ENCODE measurements around the gene TLR4.

TLR4 gene

DNA sequence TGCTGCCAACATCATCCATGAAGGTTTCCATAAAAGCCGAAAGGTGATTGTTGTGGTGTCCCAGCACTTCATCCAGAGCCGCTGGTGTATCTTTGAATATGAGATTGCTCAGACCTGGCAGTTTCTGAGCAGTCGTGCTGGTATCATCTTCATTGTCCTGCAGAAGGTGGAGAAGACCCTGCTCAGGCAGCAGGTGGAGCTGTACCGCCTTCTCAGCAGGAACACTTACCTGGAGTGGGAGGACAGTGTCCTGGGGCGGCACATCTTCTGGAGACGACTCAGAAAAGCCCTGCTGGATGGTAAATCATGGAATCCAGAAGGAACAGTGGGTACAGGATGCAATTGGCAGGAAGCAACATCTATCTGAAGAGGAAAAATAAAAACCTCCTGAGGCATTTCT, 10.1 kb downstream of the TLR4 start:
- Histone ChIP-seq H3K4me3 (ENCODE audit: low read depth, low read length) (no peak overlapping the region), H3K36me3 (ENCODE audit: insufficient read depth, low read length) (peaks cover 62% of the 10 kb centered on the region), H3K27me3 (ENCODE audit: insufficient read depth, low read length) (no peaks in the 10 kb centered on the region), H3K4me1 (ENCODE audit: control insufficient read depth, insufficient read depth, low read length, unreplicated experiment) (peaks cover 42% of the 10 kb centered on the region), H3K27ac (ENCODE audit: low read depth, low read length) (no peak overlapping the region), H2AFZ (ENCODE audit: low read length, unreplicated experiment) (no peak overlapping the region), H3K79me2 (ENCODE audit: control insufficient read depth, insufficient read depth, low read length, unreplicated experiment) (peaks cover 11% of the 10 kb centered on the region)

GRCh38 chr9:117715411-117715989, 11.3 kb downstream of the TLR4 start:
- no peaks in the 10 kb centered on the region for H3K27me3 ChIP-seq (ENCODE audit: insufficient read depth, low read length)
- H3K4me1 ChIP-seq (ENCODE audit: control insufficient read depth, insufficient read depth, low read length, unreplicated experiment): peaks cover 52% of the 10 kb centered on the region
- H3K4me3 ChIP-seq (ENCODE audit: low read depth, low read length): no peak overlapping the region
- H3K36me3 ChIP-seq (ENCODE audit: insufficient read depth, low read length): peaks cover 56% of the 10 kb centered on the region
- H2AFZ ChIP-seq (ENCODE audit: low read length, unreplicated experiment): no peak overlapping the region
- H3K79me2 ChIP-seq (ENCODE audit: control insufficient read depth, insufficient read depth, low read length, unreplicated experiment): peaks cover 13% of the 10 kb centered on the region
- peak overlapping the region; percentile 58 for H3K27ac ChIP-seq (ENCODE audit: low read depth, low read length)

DNA sequence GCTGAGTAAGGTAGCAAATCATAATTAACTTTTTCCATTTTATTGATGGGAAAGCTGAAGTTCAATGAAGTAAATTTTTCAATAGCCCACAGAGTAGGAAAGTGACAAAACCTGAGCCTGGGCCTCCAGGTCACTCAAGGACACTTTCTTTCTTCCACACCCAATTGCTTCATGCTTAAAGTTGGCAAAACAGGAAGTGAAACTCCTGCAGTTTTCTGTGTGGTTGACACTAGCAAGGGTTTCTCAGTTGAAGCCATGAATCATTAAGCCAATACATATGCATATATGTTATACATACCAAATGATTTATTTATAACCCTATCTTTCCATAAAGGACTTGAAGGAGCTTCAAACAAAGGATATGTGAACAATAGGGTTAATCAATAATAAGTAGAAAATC, 13.9 kb downstream of the TLR4 start:
- H2AFZ ChIP-seq (ENCODE audit: low read length, unreplicated experiment): no peak overlapping the region
- H3K36me3 ChIP-seq (ENCODE audit: insufficient read depth, low read length): peaks cover 32% of the 10 kb centered on the region
- peaks cover 8% of the 10 kb centered on the region for H3K79me2 ChIP-seq (ENCODE audit: control insufficient read depth, insufficient read depth, low read length, unreplicated experiment)
- H3K27me3 ChIP-seq (ENCODE audit: insufficient read depth, low read length): no peaks in the 10 kb centered on the region
- H3K27ac ChIP-seq (ENCODE audit: low read depth, low read length): peak overlapping the region; percentile 92
- H3K4me1 ChIP-seq (ENCODE audit: control insufficient read depth, insufficient read depth, low read length, unreplicated experiment): peaks cover 68% of the 10 kb centered on the region
- peak overlapping the region; percentile 40; the same call in 1 of the 2 replicates for H3K4me3 ChIP-seq (ENCODE audit: low read depth, low read length)

DNA sequence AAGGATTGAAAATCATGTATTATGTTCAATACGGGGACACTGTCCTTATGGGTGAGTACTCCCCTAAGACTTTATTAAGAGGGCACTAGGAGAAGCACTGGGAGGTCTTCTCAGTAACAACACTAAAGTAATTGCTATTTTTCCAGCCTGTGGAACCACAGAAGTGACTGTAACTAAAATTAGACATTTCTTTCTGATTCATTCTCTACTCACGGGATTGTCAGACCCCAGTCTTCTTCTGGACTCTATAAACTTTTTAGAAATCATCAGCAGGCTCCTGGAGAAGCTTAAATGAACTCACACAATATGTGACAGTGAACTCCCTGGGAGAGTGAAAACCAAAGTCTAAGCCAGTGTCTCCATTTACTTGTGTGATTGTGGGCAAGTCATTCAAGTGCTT, 14.5 kb downstream of the TLR4 start:
- H2AFZ ChIP-seq (ENCODE audit: low read length, unreplicated experiment): no peak overlapping the region
- peaks cover 74% of the 10 kb centered on the region for H3K4me1 ChIP-seq (ENCODE audit: control insufficient read depth, insufficient read depth, low read length, unreplicated experiment)
- H3K4me3 ChIP-seq (ENCODE audit: low read depth, low read length): peak overlapping the region; percentile 40; the same call in 1 of the 2 replicates
- H3K27ac ChIP-seq (ENCODE audit: low read depth, low read length): peak overlapping the region; percentile 92
- peaks cover 8% of the 10 kb centered on the region for H3K79me2 ChIP-seq (ENCODE audit: control insufficient read depth, insufficient read depth, low read length, unreplicated experiment)
- peaks cover 26% of the 10 kb centered on the region for H3K36me3 ChIP-seq (ENCODE audit: insufficient read depth, low read length)
- H3K27me3 ChIP-seq (ENCODE audit: insufficient read depth, low read length): no peaks in the 10 kb centered on the region

DNA sequence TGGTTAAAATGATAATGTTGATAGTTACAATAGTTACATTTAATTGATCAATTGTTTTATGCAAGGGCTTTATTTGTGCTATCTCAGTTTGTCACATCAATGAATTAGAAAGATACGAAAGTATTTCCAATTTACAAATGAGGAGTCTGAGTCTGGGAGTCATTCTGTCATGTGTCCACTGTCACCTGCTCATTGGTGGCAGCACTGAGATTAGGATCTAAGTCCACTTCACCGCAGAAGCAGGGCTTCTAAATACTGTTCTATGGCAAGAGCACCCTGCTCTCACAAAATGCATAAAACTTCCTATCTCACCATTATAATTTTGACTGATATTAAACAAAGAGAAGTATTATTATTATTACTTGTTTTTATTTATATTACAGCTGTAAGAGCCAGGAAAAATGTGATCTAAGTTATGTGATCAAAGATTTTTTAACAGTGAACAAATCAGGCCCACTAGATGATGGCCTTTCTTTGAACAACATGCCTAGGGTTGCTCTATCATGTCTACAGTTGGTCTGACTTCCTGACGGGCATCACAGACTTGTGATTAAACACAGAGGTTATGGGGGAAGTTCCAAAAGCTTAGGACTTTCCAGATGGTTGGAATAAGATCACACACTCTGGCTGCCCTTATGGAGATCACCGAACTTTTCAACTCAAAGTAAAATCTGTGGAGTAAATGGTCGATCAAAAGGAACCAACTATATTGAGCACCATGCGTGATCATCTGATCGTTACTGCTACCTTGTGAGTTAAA, 15.1 kb downstream of the TLR4 start:
- Histone ChIP-seq H3K27me3 (ENCODE audit: insufficient read depth, low read length) (no peaks in the 10 kb centered on the region), H3K36me3 (ENCODE audit: insufficient read depth, low read length) (peaks cover 20% of the 10 kb centered on the region), H3K4me3 (ENCODE audit: low read depth, low read length) (peak overlapping the region; percentile 26; the same call in 1 of the 2 replicates), H3K27ac (ENCODE audit: low read depth, low read length) (peak overlapping the region; percentile 92), H3K79me2 (ENCODE audit: control insufficient read depth, insufficient read depth, low read length, unreplicated experiment) (peaks cover 8% of the 10 kb centered on the region), H2AFZ (ENCODE audit: low read length, unreplicated experiment) (no peak overlapping the region), H3K4me1 (ENCODE audit: control insufficient read depth, insufficient read depth, low read length, unreplicated experiment) (peaks cover 81% of the 10 kb centered on the region)

DNA sequence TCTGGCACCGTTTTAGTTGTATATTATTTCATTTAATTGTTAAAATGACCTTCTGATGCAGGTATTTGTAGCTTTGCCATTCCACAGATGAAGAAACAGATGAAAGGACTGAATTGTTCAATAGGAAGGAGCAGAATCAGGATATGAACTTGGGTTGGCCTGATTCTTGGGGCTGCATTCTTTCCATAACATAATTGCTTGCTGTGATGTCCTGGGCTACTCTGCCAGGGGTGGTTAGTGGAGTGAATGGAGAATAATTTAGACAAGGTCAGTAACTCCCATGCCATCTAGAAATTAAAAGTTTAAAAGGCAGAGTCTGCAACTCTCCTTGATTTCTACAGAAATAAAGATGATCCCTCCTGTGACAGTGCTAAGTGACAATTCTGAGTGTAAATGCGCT, 15.9 kb downstream of the TLR4 start:
- Histone ChIP-seq H3K4me3 (ENCODE audit: low read depth, low read length) (no peak overlapping the region), H2AFZ (ENCODE audit: low read length, unreplicated experiment) (no peak overlapping the region), H3K4me1 (ENCODE audit: control insufficient read depth, insufficient read depth, low read length, unreplicated experiment) (peaks cover 83% of the 10 kb centered on the region), H3K36me3 (ENCODE audit: insufficient read depth, low read length) (peaks cover 12% of the 10 kb centered on the region), H3K27me3 (ENCODE audit: insufficient read depth, low read length) (no peaks in the 10 kb centered on the region), H3K27ac (ENCODE audit: low read depth, low read length) (peak overlapping the region; percentile 92), H3K79me2 (ENCODE audit: control insufficient read depth, insufficient read depth, low read length, unreplicated experiment) (peaks cover 3% of the 10 kb centered on the region)

DNA sequence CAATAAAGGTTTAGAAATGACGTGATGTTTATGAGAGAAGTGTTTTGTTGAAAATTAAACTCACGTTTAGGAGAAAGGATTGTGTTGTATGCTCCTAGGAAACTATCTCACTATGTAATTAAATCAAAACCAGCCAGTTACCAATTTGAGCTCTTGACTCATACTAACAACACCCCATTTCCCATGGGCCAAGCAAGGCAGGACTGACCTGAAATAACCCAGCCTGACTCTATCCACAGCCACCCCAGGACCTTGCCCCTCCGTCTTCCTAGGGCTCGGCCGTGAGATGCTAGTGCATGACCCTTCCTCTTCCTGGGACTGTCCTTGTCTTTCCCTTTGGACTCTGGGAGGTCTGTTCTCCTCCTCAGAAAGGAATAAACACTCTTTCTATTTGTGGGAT, 16.4 kb downstream of the TLR4 start:
- Histone ChIP-seq H3K36me3 (ENCODE audit: insufficient read depth, low read length) (peaks cover 11% of the 10 kb centered on the region), H3K27ac (ENCODE audit: low read depth, low read length) (peak overlapping the region; percentile 92), H2AFZ (ENCODE audit: low read length, unreplicated experiment) (no peak overlapping the region), H3K79me2 (ENCODE audit: control insufficient read depth, insufficient read depth, low read length, unreplicated experiment) (peaks cover 3% of the 10 kb centered on the region), H3K4me3 (ENCODE audit: low read depth, low read length) (no peak overlapping the region), H3K27me3 (ENCODE audit: insufficient read depth, low read length) (no peaks in the 10 kb centered on the region), H3K4me1 (ENCODE audit: control insufficient read depth, insufficient read depth, low read length, unreplicated experiment) (peaks cover 83% of the 10 kb centered on the region)

DNA sequence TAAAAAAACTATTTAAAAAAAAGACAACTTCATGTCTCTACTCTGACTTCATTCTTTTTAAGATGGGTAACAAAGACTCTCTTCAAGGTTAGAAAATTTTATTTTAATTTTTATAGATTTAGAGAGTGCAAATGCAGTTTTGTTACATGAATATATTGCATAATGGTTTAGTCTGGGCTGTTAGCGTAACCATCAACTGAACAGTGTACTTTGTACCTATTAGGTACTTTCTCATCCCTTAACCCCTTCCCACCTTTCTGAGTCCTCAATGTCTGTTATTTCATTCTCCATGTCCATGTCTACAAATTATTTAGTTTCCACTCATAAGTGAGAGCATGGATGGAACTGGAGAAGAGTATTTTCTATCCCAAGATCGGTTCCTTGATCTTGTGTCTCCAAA, 16.8 kb downstream of the TLR4 start:
- peak overlapping the region; percentile 92 for H3K27ac ChIP-seq (ENCODE audit: low read depth, low read length)
- H2AFZ ChIP-seq (ENCODE audit: low read length, unreplicated experiment): no peak overlapping the region
- H3K27me3 ChIP-seq (ENCODE audit: insufficient read depth, low read length): no peaks in the 10 kb centered on the region
- H3K79me2 ChIP-seq (ENCODE audit: control insufficient read depth, insufficient read depth, low read length, unreplicated experiment): peaks cover 3% of the 10 kb centered on the region
- H3K36me3 ChIP-seq (ENCODE audit: insufficient read depth, low read length): peaks cover 7% of the 10 kb centered on the region
- peaks cover 81% of the 10 kb centered on the region for H3K4me1 ChIP-seq (ENCODE audit: control insufficient read depth, insufficient read depth, low read length, unreplicated experiment)
- H3K4me3 ChIP-seq (ENCODE audit: low read depth, low read length): no peak overlapping the region

- no peak overlapping the region for H3K4me3 ChIP-seq (ENCODE audit: low read depth, low read length)
- peaks cover 73% of the 10 kb centered on the region for H3K4me1 ChIP-seq (ENCODE audit: control insufficient read depth, insufficient read depth, low read length, unreplicated experiment)
- H3K27ac ChIP-seq (ENCODE audit: low read depth, low read length): no peak overlapping the region
- H3K27me3 ChIP-seq (ENCODE audit: insufficient read depth, low read length): no peaks in the 10 kb centered on the region
- H2AFZ ChIP-seq (ENCODE audit: low read length, unreplicated experiment): no peak overlapping the region
- peaks cover 3% of the 10 kb centered on the region for H3K79me2 ChIP-seq (ENCODE audit: control insufficient read depth, insufficient read depth, low read length, unreplicated experiment)
- H3K36me3 ChIP-seq (ENCODE audit: insufficient read depth, low read length): 0 out of 2 replicates have a peak, but pooled peaks cover 3% of the 10 kb centered on the region
Observed at GRCh38 chr9:117722108-117722761, 18.0 kb downstream of the TLR4 start.

GRCh38 chr9:117723986-117724625, 19.9 kb downstream of the TLR4 start:
- Histone ChIP-seq H3K4me3 (ENCODE audit: low read depth, low read length) (no peak overlapping the region), H3K79me2 (ENCODE audit: control insufficient read depth, insufficient read depth, low read length, unreplicated experiment) (peaks cover 3% of the 10 kb centered on the region), H3K27ac (ENCODE audit: low read depth, low read length) (peak overlapping the region; percentile 4; the same call in 1 of the 2 replicates), H2AFZ (ENCODE audit: low read length, unreplicated experiment) (no peak overlapping the region), H3K36me3 (ENCODE audit: insufficient read depth, low read length) (no peaks in the 10 kb centered on the region), H3K4me1 (ENCODE audit: control insufficient read depth, insufficient read depth, low read length, unreplicated experiment) (peaks cover 56% of the 10 kb centered on the region), H3K27me3 (ENCODE audit: insufficient read depth, low read length) (no peaks in the 10 kb centered on the region)

All from ACC112 (cell line).